Measurements from ENCODE around the gene POR.

POR gene

GRCh38 chr7:75955331-75955955 lies 40.5 kb downstream of the POR start:
- ChIA-PET CTCF (interaction anchor here (1.6 kb wide), 1 partner anchor 65 kb away, joined by 4 read pairs; no protein-coding TSS in a partner anchor), POLR2A (no interaction called here)
- no peak for DNase-seq (ENCODE audit: low read depth, low spot score)
- no peak overlapping the region for H3K4me3 ChIP-seq (ENCODE audit: low read depth, low read length)
- TF ChIP-seq CTCF (IDR thresholded peaks at IDR 0.05; ENCODE audit: insufficient read depth, low read length, missing control alignments), result no peak

- no peak overlapping the region for H3K4me3 ChIP-seq (ENCODE audit: low read depth, low read length)
- ChIA-PET POLR2A (no interaction called here), CTCF (interaction anchor here (1.0 to 1.7 kb wide), 3 partner anchors 9 to 63 kb away, joined by 3 to 5 read pairs (median 4); no protein-coding TSS in a partner anchor)
- no peak for TF ChIP-seq CTCF (IDR thresholded peaks at IDR 0.05; ENCODE audit: insufficient read depth, low read length, missing control alignments)
- DNase-seq (ENCODE audit: low read depth, low spot score), result no peak
Observed at GRCh38 chr7:75957021-75957736, 42.2 kb downstream of the POR start.

- no peak for DNase-seq (ENCODE audit: low read depth, low spot score)
- POLR2A ChIA-PET, result no interaction called here
- CTCF ChIA-PET, result no interaction called here
- TF ChIP-seq CTCF (IDR thresholded peaks at IDR 0.05; ENCODE audit: insufficient read depth, low read length, missing control alignments), result no peak
- H3K4me3 ChIP-seq (ENCODE audit: low read depth, low read length), result no peak overlapping the region
Observed at GRCh38 chr7:75958802-75959543, 44.0 kb downstream of the POR start.

- POLR2A ChIA-PET, result interaction anchor here (1.3 kb wide), 1 partner anchor 45 kb away, joined by 10 read pairs; the partner anchor contains the start of gene POR
- no peak for DNase-seq (ENCODE audit: low read depth, low spot score)
- no peak overlapping the region for H3K4me3 ChIP-seq (ENCODE audit: low read depth, low read length)
- TF ChIP-seq CTCF (IDR thresholded peaks at IDR 0.05; ENCODE audit: insufficient read depth, low read length, missing control alignments), result no peak
- CTCF ChIA-PET, result interaction anchor here (0.7 kb wide), 1 partner anchor 15 kb away, joined by 3 read pairs; no protein-coding TSS in a partner anchor
Observed at GRCh38 chr7:75960372-75960771, 45.4 kb downstream of the POR start.

- H3K4me3 ChIP-seq (ENCODE audit: low read depth, low read length), result no peak overlapping the region
- CTCF ChIA-PET, result interaction anchor here (0.7 kb wide), 1 partner anchor 15 kb away, joined by 3 read pairs; no protein-coding TSS in a partner anchor
- DNase-seq (ENCODE audit: low read depth, low spot score), result no peak
- no peak for TF ChIP-seq CTCF (IDR thresholded peaks at IDR 0.05; ENCODE audit: insufficient read depth, low read length, missing control alignments)
- POLR2A ChIA-PET, result interaction anchor here (1.3 kb wide), 1 partner anchor 46 kb away, joined by 10 read pairs; the partner anchor contains the start of gene POR
Observed at GRCh38 chr7:75961218-75961617, 46.3 kb downstream of the POR start.

All from AG04449 (cell line).